ENCODE results near the gene ECSCR. TPM values are rescaled to one million over a fixed set of nuclear protein-coding genes. Genes with fewer than 3 reads are reported as not detected.
"Not testable (repeated sequence)": the region's sequence is repeated elsewhere in the genome, so short reads cannot be mapped to it uniquely, and the experiment has no call there.

The ECSCR gene
- total and polyA plus RNA-seq, 2 donors (not counting 1 experiment from before 2014, with no cell fraction given) = not detected

DNA sequence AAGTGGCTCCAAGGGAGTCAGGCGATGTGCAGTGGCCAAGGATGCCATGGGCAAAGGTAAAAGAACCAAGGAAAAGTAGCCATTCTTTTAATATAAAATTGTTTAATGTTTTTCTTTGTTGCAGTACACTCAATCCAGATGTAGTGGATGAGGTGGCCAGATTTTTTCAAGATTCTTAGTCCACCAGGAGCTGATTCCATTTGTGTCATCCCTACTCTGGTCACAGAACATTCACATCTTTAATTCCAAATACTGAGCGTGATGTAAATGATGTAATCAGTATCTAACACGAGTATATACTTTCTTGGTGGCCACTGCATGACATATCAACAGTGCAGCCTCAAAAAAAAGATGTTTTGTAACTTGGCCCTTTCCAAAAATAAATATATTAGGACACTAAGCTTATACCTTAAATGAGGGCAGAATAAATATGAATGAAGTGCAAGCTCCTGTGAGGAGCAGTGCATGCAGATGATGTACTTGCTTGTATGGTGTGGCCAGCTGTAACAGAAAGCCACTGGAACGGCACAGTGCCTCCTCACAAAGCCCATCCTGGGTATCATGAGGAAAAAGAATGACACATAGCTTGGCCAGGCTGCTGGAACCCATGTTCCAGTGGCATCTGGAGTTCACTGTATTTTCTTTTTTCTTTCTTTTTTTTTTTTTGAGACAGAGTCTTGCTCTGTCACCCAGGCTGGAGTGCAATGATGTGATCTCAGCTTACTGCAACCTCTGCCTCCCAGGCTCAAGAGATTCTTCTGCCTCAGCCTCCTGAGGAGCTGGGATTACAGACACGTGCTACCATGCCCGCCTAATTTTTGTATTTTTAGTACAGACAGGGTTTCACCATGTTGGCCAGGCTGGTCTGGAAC is 52.2 kb downstream of the ECSCR start:
- ChIA-PET CTCF (interaction anchor here (0.6 to 7.3 kb wide), 8 partner anchors 11 to 421 kb away, joined by 3 to 43 read pairs (median 3); partner anchors contain the start of gene MATR3), POLR2A (no interaction called here)
- peaks cover 17% of the 10 kb centered on the region for H3K4me1 Mint-ChIP-seq
- no peak for DNase-seq
- Histone ChIP-seq H3K4me3 (ENCODE audit: control extremely low read depth in 1 of 5, extremely low read depth in 1 of 5, insufficient read depth in 1 of 5, low read depth in 2 of 5, low read length in 4 of 5) (no peak overlapping the region), H3K27me3 (replicated peaks in 1 of 4; ENCODE audit: control extremely low read depth in 1 of 4, control insufficient read depth in 3 of 4, insufficient read depth in 4 of 4, low read length in 3 of 4) (no peaks in the 10 kb centered on the region), H3K79me2 (ENCODE audit: control insufficient read depth, insufficient read depth, low read length) (peaks cover 6% of the 10 kb centered on the region), H3K4me2 (replicated peaks; ENCODE audit: low read depth, low read length, poor library complexity, severe bottlenecking) (no peak overlapping the region), H2AFZ (ENCODE audit: insufficient read depth, low read depth, low read length, poor library complexity, severe bottlenecking) (no peak overlapping the region), H3K9ac (ENCODE audit: low read length) (no peak overlapping the region), H3K4me1 (ENCODE audit: control insufficient read depth in 2 of 2, insufficient read depth in 2 of 2, low read length in 2 of 2) (peaks cover 22 to 23% of the 10 kb centered on the region in 2 donors), H4K20me1 (ENCODE audit: control insufficient read depth, insufficient read depth, low read length, poor library complexity, severe bottlenecking) (no peaks in the 10 kb centered on the region), H3K27ac (ENCODE audit: low read length in 2 of 2) (no peak overlapping the region), H3K9me3 (ENCODE audit: control extremely low read depth in 1 of 3, control insufficient read depth in 2 of 3, insufficient read depth in 1 of 3, low read length in 2 of 3) (no peaks in the 10 kb centered on the region), H3K36me3 (replicated peaks in 1 of 2; ENCODE audit: control extremely low read depth in 1 of 2, control insufficient read depth in 1 of 2, extremely low read depth in 1 of 2, insufficient read depth in 2 of 2, low read length in 1 of 2) (no peaks in the 10 kb centered on the region)
- H3K27ac Mint-ChIP-seq = no peak overlapping the region
- no peak for ATAC-seq (ENCODE audit: low read depth)
- no peaks in the 10 kb centered on the region for H3K27me3 Mint-ChIP-seq
- no peaks in the 10 kb centered on the region for H3K9me3 Mint-ChIP-seq (ENCODE audit: insufficient read depth)
- 82% methylated on average over 4 of the region's 6 CpGs for WGBS (ENCODE audit: insufficient coverage)
- H3K4me3 Mint-ChIP-seq = no peak overlapping the region
- intact Hi-C loops (cut with micrococcal nuclease) = no loop called here
- TF ChIP-seq EZH2 (IDR thresholded peaks at IDR 0.05; ENCODE audit: borderline replicate concordance, insufficient read depth, low read depth, low read length, poor library complexity, severe bottlenecking) (no peak), CTCF (IDR thresholded peaks at IDR 0.05) (no peak)

DNA sequence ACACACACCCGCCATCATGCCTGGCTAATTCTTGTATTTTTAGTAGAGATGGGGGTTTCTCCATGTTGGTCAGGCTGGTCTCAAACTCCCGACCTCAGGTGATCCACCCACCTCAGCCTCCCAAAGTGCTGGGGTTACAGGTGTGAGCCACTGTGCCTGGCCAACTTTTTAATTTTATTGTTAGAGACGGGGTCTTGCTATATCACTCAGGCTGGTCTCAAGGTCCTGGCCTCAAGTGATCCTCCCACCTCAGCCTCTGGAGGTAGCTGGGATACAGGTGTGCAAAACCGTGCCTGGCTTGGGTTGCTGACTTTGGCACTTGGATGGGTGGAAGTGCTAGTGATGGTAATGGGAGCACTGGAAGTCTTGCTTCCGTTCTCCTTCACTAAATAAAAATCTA is 53.4 kb downstream of the ECSCR start:
- H3K4me3 ChIP-seq (ENCODE audit: control extremely low read depth in 1 of 5, extremely low read depth in 1 of 5, insufficient read depth in 1 of 5, low read depth in 2 of 5, low read length in 4 of 5); H3K4me2 ChIP-seq (replicated peaks; ENCODE audit: low read depth, low read length, poor library complexity, severe bottlenecking); H3K27me3 ChIP-seq (replicated peaks in 1 of 4; ENCODE audit: control extremely low read depth in 1 of 4, control insufficient read depth in 3 of 4, insufficient read depth in 4 of 4, low read length in 3 of 4); H3K27me3 Mint-ChIP-seq; ATAC-seq (ENCODE audit: low read depth); H3K27ac Mint-ChIP-seq; POLR2A ChIA-PET; H3K9me3 ChIP-seq (ENCODE audit: control extremely low read depth in 1 of 3, control insufficient read depth in 2 of 3, insufficient read depth in 1 of 3, low read length in 2 of 3); H2AFZ ChIP-seq (ENCODE audit: insufficient read depth, low read depth, low read length, poor library complexity, severe bottlenecking); H4K20me1 ChIP-seq (ENCODE audit: control insufficient read depth, insufficient read depth, low read length, poor library complexity, severe bottlenecking); H3K9ac ChIP-seq (ENCODE audit: low read length); H3K4me3 Mint-ChIP-seq; H3K79me2 ChIP-seq (ENCODE audit: control insufficient read depth, insufficient read depth, low read length); H3K36me3 ChIP-seq (replicated peaks in 1 of 2; ENCODE audit: control extremely low read depth in 1 of 2, control insufficient read depth in 1 of 2, extremely low read depth in 1 of 2, insufficient read depth in 2 of 2, low read length in 1 of 2); DNase-seq; H3K9me3 Mint-ChIP-seq (ENCODE audit: insufficient read depth); H3K27ac ChIP-seq (ENCODE audit: low read length in 2 of 2): not testable (repeated sequence)
- 80% methylated on average over 1 of the region's 5 CpGs for WGBS (ENCODE audit: insufficient coverage)
- CTCF ChIA-PET = interaction anchor here (7.3 kb wide), 1 partner anchor 12 kb away, joined by 43 read pairs; no protein-coding TSS in a partner anchor
- peaks cover 27% of the 10 kb centered on the region for H3K4me1 Mint-ChIP-seq
- intact Hi-C loops (cut with micrococcal nuclease) = loop anchor here (5.0 to 10.0 kb wide), 4 partner anchors 108 to 944 kb away; partner anchors contain the start of gene EGR1
- H3K4me1 ChIP-seq (ENCODE audit: control insufficient read depth in 2 of 2, insufficient read depth in 2 of 2, low read length in 2 of 2) = peaks cover 29 to 31% of the 10 kb centered on the region in 2 donors

All from B cell (primary cell).